DOHH2 (cell line): ENCODE measurements around the gene CPXM2.

Experiments
- H3F3A ChIP-seq: fragments of 200-600 bp; sonication (generic), shearing (Covaris generic); 2 replicates; pipeline ENCODE4 v1.6.0; 2016; ENCODE audit warnings: antibody characterized with exemption, mild to moderate bottlenecking; ENCODE audit not compliant: control insufficient read depth, insufficient read depth
- H3K27ac ChIP-seq: fragments of 200-600 bp; sonication (generic); 2 replicates; pipeline ENCODE4 v1.5.1; 2014; ENCODE audit warnings: low read depth, mild to moderate bottlenecking, low read length, moderate library complexity
- H3K27me3 ChIP-seq: fragments of 200-600 bp; sonication (generic); 2 replicates; pipeline ENCODE4 v1.6.1; 2014; ENCODE audit warnings: mild to moderate bottlenecking, low read length, mixed read lengths; ENCODE audit not compliant: control insufficient read depth
- H3K36me3 ChIP-seq: fragments of 200-600 bp; sonication (generic); 2 replicates; pipeline ENCODE4 v1.6.1; 2014; ENCODE audit warnings: mild to moderate bottlenecking, low read length, moderate library complexity, mixed read lengths; ENCODE audit not compliant: control insufficient read depth
- H3K4me1 ChIP-seq: fragments of 200-600 bp; sonication (generic); 2 replicates; pipeline ENCODE4 v1.6.1; 2014; ENCODE audit warnings: mild to moderate bottlenecking, low read length, mixed read lengths; ENCODE audit not compliant: control insufficient read depth
- H3K4me2 ChIP-seq: fragments of 200-600 bp; sonication (generic); 2 replicates; pipeline ENCODE4 v1.6.0; 2014; ENCODE audit warnings: mild to moderate bottlenecking, low read length, moderate library complexity
- H3K4me3 ChIP-seq: fragments of 200-600 bp; sonication (generic); 2 replicates; pipeline ENCODE4 v1.5.1; 2014; ENCODE audit warnings: mild to moderate bottlenecking, low read length, mixed read lengths
- H3K79me2 ChIP-seq: fragments of 200-600 bp; sonication (generic); 2 replicates; pipeline ENCODE4 v1.6.1; 2014; ENCODE audit warnings: mild to moderate bottlenecking, low read length, mixed read lengths; ENCODE audit not compliant: control insufficient read depth
- H3K9me2 ChIP-seq: fragments of 200-600 bp; sonication (generic); replicated peaks from 2 replicates; pipeline ENCODE4 v1.6.1; 2014; ENCODE audit warnings: mild to moderate bottlenecking, low read length, mixed read lengths; ENCODE audit not compliant: control insufficient read depth
- H3K9me3 ChIP-seq: fragments of 200-600 bp; sonication (generic); 2 replicates; pipeline ENCODE4 v1.6.1; 2014; ENCODE audit warnings: antibody characterized with exemption, low read length, mixed read lengths; ENCODE audit not compliant: control insufficient read depth, insufficient read depth
- H4K20me1 ChIP-seq: fragments of 200-600 bp; sonication (generic); 2 replicates; pipeline ENCODE4 v1.6.0; 2014; ENCODE audit warnings: low read depth, mild to moderate bottlenecking, antibody characterized with exemption, low read length, moderate library complexity; ENCODE audit not compliant: control insufficient read depth, insufficient read depth
- CTCF ChIP-seq: fragments of 200-600 bp; sonication (generic); IDR thresholded peaks from one replicate; pipeline ENCODE4 v1.5.1; 2014; ENCODE audit warnings: antibody characterized with exemption, mild to moderate bottlenecking, low read depth, low read length; ENCODE audit not compliant: poor library complexity, severe bottlenecking
- EZH2phosphoT487 ChIP-seq: fragments of 200-600 bp; sonication (generic); IDR thresholded peaks from 2 replicates; pipeline ENCODE4 v1.6.1; 2017; ENCODE audit warnings: borderline replicate concordance, mild to moderate bottlenecking, antibody characterized with exemption, low read length, moderate library complexity, mixed read lengths

CPXM2 gene

GRCh38 chr10:123835575-123835974 lies 56.0 kb downstream of the CPXM2 start:
- Histone ChIP-seq H3K9me3 (no peaks in the 10 kb centered on the region), H3F3A (no peaks in the 10 kb centered on the region), H3K4me1 (no peaks in the 10 kb centered on the region), H4K20me1 (no peaks in the 10 kb centered on the region; the same call in 1 of the 2 replicates), H3K9me2 (no peaks in the 10 kb centered on the region), H3K4me3 (no peak overlapping the region), H3K27ac (no peak overlapping the region), H3K36me3 (no peaks in the 10 kb centered on the region), H3K79me2 (no peaks in the 10 kb centered on the region), H3K27me3 (peaks cover 9% of the 10 kb centered on the region; the same call in 1 of the 2 replicates), H3K4me2 (no peak overlapping the region)
- no peak for TF ChIP-seq CTCF
- no peak for TF ChIP-seq EZH2phosphoT487

GRCh38 chr10:123833170-123833850 lies 58.3 kb downstream of the CPXM2 start:
- Histone ChIP-seq H3K4me1 (no peaks in the 10 kb centered on the region), H3K36me3 (no peaks in the 10 kb centered on the region), H3K4me3 (no peak overlapping the region), H3K9me3 (no peaks in the 10 kb centered on the region), H3K4me2 (no peak overlapping the region), H3K27ac (no peak overlapping the region), H3F3A (no peaks in the 10 kb centered on the region), H3K9me2 (no peaks in the 10 kb centered on the region), H3K79me2 (no peaks in the 10 kb centered on the region), H4K20me1 (no peaks in the 10 kb centered on the region), H3K27me3 (peaks cover 7% of the 10 kb centered on the region; the same call in 1 of the 2 replicates)
- no peak for TF ChIP-seq CTCF
- no peak for TF ChIP-seq EZH2phosphoT487

GRCh38 chr10:123831259-123831658 lies 60.3 kb downstream of the CPXM2 start:
- no peaks in the 10 kb centered on the region for H4K20me1 ChIP-seq
- H3K27me3 ChIP-seq: peaks cover 3% of the 10 kb centered on the region; the same call in 1 of the 2 replicates
- no peak overlapping the region for H3K4me2 ChIP-seq
- H3K36me3 ChIP-seq: no peaks in the 10 kb centered on the region
- TF ChIP-seq CTCF (no peak), EZH2phosphoT487 (no peak)
- no peaks in the 10 kb centered on the region for H3K4me1 ChIP-seq
- H3K9me2 ChIP-seq: no peaks in the 10 kb centered on the region
- no peaks in the 10 kb centered on the region for H3K79me2 ChIP-seq
- no peaks in the 10 kb centered on the region for H3K9me3 ChIP-seq
- no peaks in the 10 kb centered on the region for H3F3A ChIP-seq
- H3K4me3 ChIP-seq: no peak overlapping the region
- no peak overlapping the region for H3K27ac ChIP-seq
